Right atrium auricular region (tissue), 2 donors: Measurements from ENCODE around the gene OSBPL7. TPM values are rescaled to one million over a fixed set of nuclear protein-coding genes. Genes with fewer than 3 reads are reported as not detected.

Experiments
- DNase-seq: peaks from one replicate; pipeline ENCODE4 v3.0.0-alpha.2; 2019; ENCODE audit warnings: low spot score
- H3K27ac ChIP-seq, 2 donors: fragments of 200-600 bp; sonication (generic); 1 replicate in 1 of 2; 2 replicates in 1 of 2; pipeline ENCODE4 v1.5.1; 2016 to 2019
- H3K27me3 ChIP-seq, 2 donors: fragments of 200-600 bp; sonication (generic); one replicate each; pipeline versions ENCODE4 v1.5.1 to v1.6.0; 2017 to 2019
- H3K36me3 ChIP-seq: fragments of 200-600 bp; sonication (generic); one replicate; pipeline ENCODE4 v1.5.1; 2016
- H3K4me1 ChIP-seq, 2 donors: fragments of 200-600 bp; sonication (generic); one replicate each; pipeline versions ENCODE4 v1.5.1 to v1.6.0; 2017 to 2019
- H3K4me3 ChIP-seq, 2 donors: fragments of 200-600 bp; sonication (generic); 1 replicate in 1 of 2; 2 replicates in 1 of 2; pipeline ENCODE4 v1.5.1; 2017 to 2019; ENCODE audit warnings: mild to moderate bottlenecking in 1 of 2, moderate library complexity in 1 of 2
- H3K9me3 ChIP-seq, 2 donors: fragments of 200-600 bp; sonication (generic); one replicate each; pipeline ENCODE4 v1.5.1; 2019
- total RNA-seq, 2 donors: library from RNA; depleted of rRNA; stranded (reverse); fragments of >200 nt; gene quantifications; one replicate each; pipeline ENCODE4 v1.1.0, GENCODE V29; 2016
- TF ChIP-seq, protein P1 (sequence below), 2 donors: fragments of 200-600 bp; sonication (generic); IDR thresholded peaks; one replicate each; pipeline ENCODE4 v1.5.1; 2019; ENCODE audit warnings: antibody characterized with exemption in 2 of 2

OSBPL7 gene
- total RNA-seq, 2 donors from 2014 or later, result 2.3 to 3.6 TPM

DNA sequence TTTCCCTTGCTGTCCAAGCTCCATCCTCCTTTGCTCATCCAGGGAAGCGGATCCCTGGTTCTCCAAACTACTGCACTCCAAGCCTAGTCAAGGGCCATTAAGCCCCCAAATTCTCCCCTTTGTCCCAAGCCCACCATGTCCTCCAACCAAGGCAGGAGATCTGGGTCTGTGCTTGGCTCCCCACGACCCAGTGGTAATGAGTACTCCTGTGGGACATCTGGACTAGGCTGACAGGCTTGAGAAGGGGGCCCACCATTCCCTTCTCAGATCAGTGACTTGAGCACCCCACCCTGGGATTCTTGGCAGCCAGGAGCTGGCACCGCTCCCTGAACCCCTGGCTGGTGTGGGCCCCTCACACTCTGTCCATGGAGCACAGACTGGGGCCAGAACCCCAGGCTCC lies 17.1 kb downstream of the OSBPL7 start:
- Histone ChIP-seq H3K36me3 (peaks cover 20% of the 10 kb centered on the region), H3K9me3 (no peaks in the 10 kb centered on the region), H3K27ac (peak overlapping the region in 1 of 2 donors; percentile 70), H3K4me1 (peaks cover 0 to 7% of the 10 kb centered on the region in 2 donors), H3K4me3 (no peak overlapping the region), H3K27me3 (no peaks in the 10 kb centered on the region)
- no peak for DNase-seq
- TF ChIP-seq, protein P1, sequence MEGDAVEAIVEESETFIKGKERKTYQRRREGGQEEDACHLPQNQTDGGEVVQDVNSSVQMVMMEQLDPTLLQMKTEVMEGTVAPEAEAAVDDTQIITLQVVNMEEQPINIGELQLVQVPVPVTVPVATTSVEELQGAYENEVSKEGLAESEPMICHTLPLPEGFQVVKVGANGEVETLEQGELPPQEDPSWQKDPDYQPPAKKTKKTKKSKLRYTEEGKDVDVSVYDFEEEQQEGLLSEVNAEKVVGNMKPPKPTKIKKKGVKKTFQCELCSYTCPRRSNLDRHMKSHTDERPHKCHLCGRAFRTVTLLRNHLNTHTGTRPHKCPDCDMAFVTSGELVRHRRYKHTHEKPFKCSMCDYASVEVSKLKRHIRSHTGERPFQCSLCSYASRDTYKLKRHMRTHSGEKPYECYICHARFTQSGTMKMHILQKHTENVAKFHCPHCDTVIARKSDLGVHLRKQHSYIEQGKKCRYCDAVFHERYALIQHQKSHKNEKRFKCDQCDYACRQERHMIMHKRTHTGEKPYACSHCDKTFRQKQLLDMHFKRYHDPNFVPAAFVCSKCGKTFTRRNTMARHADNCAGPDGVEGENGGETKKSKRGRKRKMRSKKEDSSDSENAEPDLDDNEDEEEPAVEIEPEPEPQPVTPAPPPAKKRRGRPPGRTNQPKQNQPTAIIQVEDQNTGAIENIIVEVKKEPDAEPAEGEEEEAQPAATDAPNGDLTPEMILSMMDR (IDR thresholded peaks at IDR 0.05), result no peak

DNA sequence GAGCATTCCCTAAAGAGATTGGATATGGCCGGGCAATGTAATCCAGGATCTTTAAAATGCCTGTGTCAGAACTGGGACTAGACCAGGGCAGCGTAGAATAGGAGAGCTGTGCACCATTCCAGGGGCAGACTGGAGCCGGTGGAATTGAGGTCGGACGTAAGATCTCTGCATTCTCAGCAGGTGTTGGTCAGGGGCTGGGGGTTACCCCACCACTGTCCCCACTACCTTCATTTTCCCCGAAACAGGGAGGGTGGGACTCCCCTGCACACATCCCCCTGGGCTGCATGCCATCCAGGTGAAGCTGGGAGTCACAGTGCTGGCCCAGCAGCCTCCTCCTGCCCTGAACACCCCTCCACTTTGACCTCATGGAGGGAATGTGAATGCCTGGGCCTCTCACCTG lies 17.8 kb downstream of the OSBPL7 start:
- Histone ChIP-seq H3K9me3 (no peaks in the 10 kb centered on the region), H3K27me3 (no peaks in the 10 kb centered on the region), H3K4me1 (peaks cover 0 to 7% of the 10 kb centered on the region in 2 donors), H3K4me3 (no peak overlapping the region), H3K27ac (no peak overlapping the region), H3K36me3 (peaks cover 16% of the 10 kb centered on the region)
- TF ChIP-seq, protein P1 (IDR thresholded peaks at IDR 0.05), result no peak
- DNase-seq, result no peak

DNA sequence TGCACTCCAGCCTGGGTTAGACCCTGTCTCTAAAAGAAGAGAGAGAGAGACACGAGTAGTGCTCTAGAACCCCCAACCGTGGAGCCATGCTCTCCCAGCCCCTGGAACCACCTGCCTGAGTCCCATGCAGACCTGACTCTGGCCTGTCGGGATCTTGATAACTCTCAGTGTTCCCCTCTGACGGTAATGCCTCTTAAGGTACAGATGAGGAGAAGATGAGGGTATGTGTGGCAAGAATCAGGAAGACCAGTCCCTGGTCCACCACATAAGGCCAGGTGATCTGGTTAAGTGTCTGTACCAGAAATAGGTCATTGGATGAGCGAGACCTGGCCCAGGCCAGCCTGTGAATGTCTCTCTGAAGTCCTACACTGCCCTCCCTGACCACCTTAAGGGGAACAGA lies 18.4 kb downstream of the OSBPL7 start:
- Histone ChIP-seq H3K9me3 (no peaks in the 10 kb centered on the region), H3K27me3 (no peaks in the 10 kb centered on the region), H3K4me3 (no peak overlapping the region), H3K27ac (no peak overlapping the region), H3K36me3 (peaks cover 10% of the 10 kb centered on the region), H3K4me1 (peaks cover 0 to 7% of the 10 kb centered on the region in 2 donors)
- TF ChIP-seq, protein P1 (IDR thresholded peaks at IDR 0.05), result no peak
- no peak for DNase-seq

DNA sequence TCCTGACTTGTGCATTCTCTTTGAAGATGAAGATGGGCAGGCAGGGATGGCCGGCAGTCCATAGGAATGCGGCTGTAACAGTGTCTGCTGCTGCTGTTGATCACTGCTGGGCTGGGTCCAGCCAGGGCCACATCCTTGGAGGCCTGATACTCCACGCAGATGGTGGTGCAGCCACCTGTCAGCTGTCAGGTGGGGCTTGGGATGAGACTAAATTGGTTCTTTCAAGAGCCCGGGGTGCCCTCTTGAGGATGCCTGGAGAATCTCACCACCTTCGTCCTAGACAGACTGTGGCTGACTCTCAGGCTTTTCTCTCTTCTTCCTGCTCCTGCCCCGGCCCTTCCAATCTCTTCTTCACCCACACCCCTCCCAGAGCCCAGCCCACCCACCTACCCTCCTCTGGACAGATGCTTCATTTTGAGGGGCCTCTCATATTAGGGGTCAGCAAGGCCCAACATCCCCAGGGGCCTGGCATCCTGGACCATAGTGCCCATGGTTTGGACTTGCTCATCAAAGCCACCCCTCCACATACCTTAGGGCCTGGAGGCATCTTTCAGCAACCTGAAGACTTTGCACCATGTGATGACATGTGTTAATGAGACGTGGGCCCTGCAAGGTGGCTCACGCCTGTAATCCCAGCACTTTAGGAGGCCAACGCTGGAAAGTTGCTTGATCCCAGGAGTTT lies 19.1 kb downstream of the OSBPL7 start:
- H3K4me3 ChIP-seq, result no peak overlapping the region
- TF ChIP-seq, protein P1 (IDR thresholded peaks at IDR 0.05), result peak in 1 of 2 donors; percentile 65
- H3K36me3 ChIP-seq, result peaks cover 3% of the 10 kb centered on the region
- no peak for DNase-seq
- H3K27me3 ChIP-seq, result no peaks in the 10 kb centered on the region
- peaks cover 0 to 7% of the 10 kb centered on the region in 2 donors for H3K4me1 ChIP-seq
- H3K27ac ChIP-seq, result no peak overlapping the region
- no peaks in the 10 kb centered on the region for H3K9me3 ChIP-seq

DNA sequence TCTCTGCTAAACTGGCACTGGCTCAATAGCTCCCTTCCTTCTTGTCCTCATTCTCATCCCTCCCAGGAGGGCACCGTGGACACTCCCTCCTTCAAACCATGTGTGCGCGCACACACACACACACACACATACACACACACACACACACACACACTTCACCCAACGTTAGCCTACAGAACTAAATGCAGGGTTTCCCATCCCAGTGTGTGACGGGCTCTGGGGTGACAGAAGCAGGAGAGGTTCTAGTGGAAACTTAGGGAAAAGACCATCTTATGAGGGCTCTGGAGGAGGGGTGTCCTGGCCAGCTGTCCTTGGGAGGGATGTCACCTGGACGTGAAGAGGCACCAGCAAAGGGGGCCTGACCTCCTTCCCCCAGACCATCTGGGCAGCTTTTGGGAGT lies 19.7 kb downstream of the OSBPL7 start:
- H3K27ac ChIP-seq, result no peak overlapping the region
- no peaks in the 10 kb centered on the region for H3K9me3 ChIP-seq
- H3K4me1 ChIP-seq, result peaks cover 0 to 7% of the 10 kb centered on the region in 2 donors
- H3K36me3 ChIP-seq, result no peaks in the 10 kb centered on the region
- no peak overlapping the region for H3K4me3 ChIP-seq
- no peak for DNase-seq
- H3K27me3 ChIP-seq, result no peaks in the 10 kb centered on the region
- TF ChIP-seq, protein P1 (IDR thresholded peaks at IDR 0.05), result no peak
